Stomach smooth muscle (tissue), 2 donors: ENCODE measurements around the gene EYS.

ENCODE experiments used
- H3K27ac ChIP-seq: one replicate; pipeline ENCODE4 v1.7.0; 2013; ENCODE audit warnings: mild to moderate bottlenecking, low read length, inconsistent platforms
- H3K27me3 ChIP-seq, 2 donors: one replicate each; pipeline ENCODE4 v1.7.0; 2013; ENCODE audit warnings: low read length in 2 of 2; ENCODE audit not compliant: insufficient read depth in 2 of 2, control insufficient read depth in 1 of 2
- H3K36me3 ChIP-seq, 2 donors: one replicate each; pipeline ENCODE4 v1.7.0; 2013; ENCODE audit warnings: low read length in 2 of 2; ENCODE audit not compliant: control insufficient read depth in 2 of 2, insufficient read depth in 2 of 2
- H3K4me1 ChIP-seq: one replicate; pipeline ENCODE4 v1.7.0; 2013; ENCODE audit warnings: low read length; ENCODE audit not compliant: control insufficient read depth, insufficient read depth
- H3K4me3 ChIP-seq, 2 donors: one replicate each; pipeline ENCODE4 v1.7.0; 2013; ENCODE audit warnings: low read length in 2 of 2
- H3K9ac ChIP-seq, 2 donors: one replicate each; pipeline ENCODE4 v1.7.0; 2013; ENCODE audit warnings: low read length in 2 of 2, mild to moderate bottlenecking in 1 of 2
- H3K9me3 ChIP-seq, 2 donors: one replicate each; pipeline ENCODE4 v1.7.0; 2013; ENCODE audit warnings: low read length in 2 of 2; ENCODE audit not compliant: control insufficient read depth in 2 of 2
- donor health status: healthy.
- donor health status: Pancreatic carcinoma.

The EYS gene

GRCh38 chr6:63689421-63689820, 2017.6 kb downstream of the EYS start:
- Histone ChIP-seq H3K9me3 (no peaks in the 10 kb centered on the region), H3K4me1 (no peaks in the 10 kb centered on the region), H3K27me3 (no peaks in the 10 kb centered on the region), H3K36me3 (peaks cover 0 to 10% of the 10 kb centered on the region in 2 donors), H3K9ac (no peak overlapping the region), H3K4me3 (no peak overlapping the region), H3K27ac (no peak overlapping the region)

- Histone ChIP-seq H3K9me3 (no peaks in the 10 kb centered on the region), H3K9ac (no peak overlapping the region), H3K36me3 (peaks cover 0 to 12% of the 10 kb centered on the region in 2 donors), H3K27ac (no peak overlapping the region), H3K4me1 (no peaks in the 10 kb centered on the region), H3K4me3 (no peak overlapping the region), H3K27me3 (no peaks in the 10 kb centered on the region)
Observed at GRCh38 chr6:63685446-63686379, 2021.3 kb downstream of the EYS start.

GRCh38 chr6:63683071-63683603, 2023.9 kb downstream of the EYS start:
- Histone ChIP-seq H3K27me3 (no peaks in the 10 kb centered on the region), H3K4me3 (no peak overlapping the region), H3K9ac (no peak overlapping the region), H3K4me1 (no peaks in the 10 kb centered on the region), H3K36me3 (peaks cover 0 to 12% of the 10 kb centered on the region in 2 donors), H3K9me3 (no peaks in the 10 kb centered on the region), H3K27ac (no peak overlapping the region)

- Histone ChIP-seq H3K27me3 (no peaks in the 10 kb centered on the region), H3K27ac (no peak overlapping the region), H3K4me3 (no peak overlapping the region), H3K9ac (no peak overlapping the region), H3K9me3 (no peaks in the 10 kb centered on the region), H3K4me1 (no peaks in the 10 kb centered on the region), H3K36me3 (no peaks in the 10 kb centered on the region)
Observed at GRCh38 chr6:63677282-63677681, 2029.7 kb downstream of the EYS start.

- Histone ChIP-seq H3K9me3 (no peaks in the 10 kb centered on the region), H3K4me1 (no peaks in the 10 kb centered on the region), H3K4me3 (no peak overlapping the region), H3K27ac (no peak overlapping the region), H3K36me3 (no peaks in the 10 kb centered on the region), H3K27me3 (no peaks in the 10 kb centered on the region), H3K9ac (no peak overlapping the region)
Observed at GRCh38 chr6:63676412-63677114, 2030.5 kb downstream of the EYS start.

GRCh38 chr6:63675138-63675537, 2031.9 kb downstream of the EYS start:
- H3K9me3 ChIP-seq = no peaks in the 10 kb centered on the region
- H3K27ac ChIP-seq = no peak overlapping the region
- H3K4me1 ChIP-seq = no peaks in the 10 kb centered on the region
- no peaks in the 10 kb centered on the region for H3K27me3 ChIP-seq
- no peaks in the 10 kb centered on the region for H3K36me3 ChIP-seq
- H3K4me3 ChIP-seq = no peak overlapping the region
- H3K9ac ChIP-seq = no peak overlapping the region

GRCh38 chr6:63674635-63675034, 2032.4 kb downstream of the EYS start:
- H3K4me3 ChIP-seq = no peak overlapping the region
- H3K27ac ChIP-seq = no peak overlapping the region
- H3K36me3 ChIP-seq = no peaks in the 10 kb centered on the region

GRCh38 chr6:63673692-63674091, 2033.3 kb downstream of the EYS start:
- H3K27ac ChIP-seq = no peak overlapping the region
- no peaks in the 10 kb centered on the region for H3K9me3 ChIP-seq
- no peaks in the 10 kb centered on the region for H3K36me3 ChIP-seq
- no peaks in the 10 kb centered on the region for H3K4me1 ChIP-seq
- no peaks in the 10 kb centered on the region for H3K27me3 ChIP-seq
- H3K9ac ChIP-seq = no peak overlapping the region
- H3K4me3 ChIP-seq = no peak overlapping the region

More at GRCh38 chr6:63674635-63675034, 2032.4 kb downstream of the EYS start:
- Histone ChIP-seq H3K27me3 (no peaks in the 10 kb centered on the region), H3K4me1 (no peaks in the 10 kb centered on the region), H3K9ac (no peak overlapping the region), H3K9me3 (no peaks in the 10 kb centered on the region)

- H3K27me3 ChIP-seq = no peaks in the 10 kb centered on the region
- H3K9me3 ChIP-seq = no peaks in the 10 kb centered on the region
- H3K27ac ChIP-seq = no peak overlapping the region
- H3K4me1 ChIP-seq = no peaks in the 10 kb centered on the region
- no peak overlapping the region for H3K4me3 ChIP-seq
- no peaks in the 10 kb centered on the region for H3K36me3 ChIP-seq
- no peak overlapping the region for H3K9ac ChIP-seq
Observed at GRCh38 chr6:63672582-63673129, 2034.4 kb downstream of the EYS start.

- Histone ChIP-seq H3K27ac (no peak overlapping the region), H3K9ac (no peak overlapping the region), H3K36me3 (no peaks in the 10 kb centered on the region), H3K4me3 (no peak overlapping the region), H3K27me3 (no peaks in the 10 kb centered on the region), H3K9me3 (no peaks in the 10 kb centered on the region), H3K4me1 (no peaks in the 10 kb centered on the region)
Observed at GRCh38 chr6:63671098-63671754, 2035.8 kb downstream of the EYS start.
